HEK293 (cell line): ENCODE measurements around the gene KRTAP3-1.
"Not testable (repeated sequence)": the region's sequence is repeated elsewhere in the genome, so short reads cannot be mapped to it uniquely, and the experiment has no call there.

Source experiments
- CTCF ChIA-PET: fragments of 350-600 bp; formaldehyde crosslinking; extraction: SDS; loops from one replicate; lab custom pipeline; 2021; ENCODE audit warnings: antibody characterized with exemption; lab: Yijun Ruan, JAX
- POLR2A ChIA-PET: fragments of 300-600 bp; formaldehyde crosslinking; extraction: SDS; loops from one replicate; lab custom pipeline; 2020; ENCODE audit warnings: antibody characterized with exemption, inconsistent platforms; lab: Yijun Ruan, JAX
- H3K27ac ChIP-seq: fragments of 200-500 bp; sonication (Bioruptor generic); 2 replicates; pipeline ENCODE4 v1.5.1; 2014; ENCODE audit warnings: low read depth, low read length, control low read depth, inconsistent platforms; ENCODE audit errors: extremely low read depth
- H3K36me3 ChIP-seq, 2 experiments: fragments of 200-500 bp in 1 of 2; sonication (Bioruptor generic) in 1 of 2; 1 replicate in 1 of 2; 2 replicates in 1 of 2; pipeline ENCODE4 v1.5.1; 2014 to 2017; ENCODE audit warnings: inconsistent platforms in 2 of 2, low read length in 2 of 2; ENCODE audit not compliant: control insufficient read depth in 2 of 2, insufficient read depth in 1 of 2
- H3K4me1 ChIP-seq: fragments of 200-500 bp; sonication (Bioruptor generic); 2 replicates; pipeline ENCODE4 v1.5.1; 2014; ENCODE audit warnings: mild to moderate bottlenecking, low read length, inconsistent platforms; ENCODE audit not compliant: control insufficient read depth, insufficient read depth
- H3K4me3 ChIP-seq: 2 replicates; pipeline ENCODE4 v1.5.1; 2011; ENCODE audit warnings: low read depth, mild to moderate bottlenecking, control low read depth, low read length, moderate library complexity
- H3K9me3 ChIP-seq: fragments of 200-500 bp; sonication (Bioruptor generic); 2 replicates; pipeline ENCODE4 v1.5.1; 2014; ENCODE audit warnings: low read depth, low read length, inconsistent platforms; ENCODE audit not compliant: control insufficient read depth, insufficient read depth
- OVOL3 ChIP-seq: fragments of 450-650 bp; formaldehyde crosslinking; IDR thresholded peaks from 2 replicates; pipeline ENCODE4 v1.5.1; 2016; ENCODE audit warnings: missing biosample characterization, missing genetic modification characterization
- ZBTB8A ChIP-seq: fragments of 450-650 bp; formaldehyde crosslinking; IDR thresholded peaks from 2 replicates; pipeline ENCODE4 v1.5.1; 2016; ENCODE audit warnings: missing biosample characterization, missing genetic modification characterization
- ZIC2 ChIP-seq: fragments of 450-650 bp; formaldehyde crosslinking; IDR thresholded peaks from 2 replicates; pipeline ENCODE4 v1.5.1; 2016; ENCODE audit warnings: missing biosample characterization, missing genetic modification characterization
- ZNF2 ChIP-seq: fragments of 450-650 bp; formaldehyde crosslinking; IDR thresholded peaks from 2 replicates; pipeline ENCODE4 v1.5.1; 2016; ENCODE audit warnings: missing biosample characterization, missing genetic modification characterization
- ZNF335 ChIP-seq: fragments of 450-650 bp; formaldehyde crosslinking; conservative IDR thresholded peaks from 2 replicates; pipeline ENCODE4 v1.5.1; 2016; ENCODE audit warnings: missing biosample characterization, missing genetic modification characterization
- ZNF350 ChIP-seq: fragments of 450-650 bp; formaldehyde crosslinking; IDR thresholded peaks from 2 replicates; pipeline ENCODE4 v1.5.0; 2017; ENCODE audit warnings: missing biosample characterization, mild to moderate bottlenecking, missing genetic modification characterization
- ZNF391 ChIP-seq: fragments of 450-650 bp; formaldehyde crosslinking; IDR thresholded peaks from 2 replicates; pipeline ENCODE4 v1.5.1; 2016; ENCODE audit warnings: low read depth, missing biosample characterization, missing genetic modification characterization, borderline replicate concordance
- ZNF394 ChIP-seq: fragments of 450-650 bp; formaldehyde crosslinking; IDR thresholded peaks from 2 replicates; pipeline ENCODE4 v1.5.1; 2016; ENCODE audit warnings: missing biosample characterization, missing genetic modification characterization, mild to moderate bottlenecking, moderate library complexity, borderline replicate concordance
- ZNF501 ChIP-seq: fragments of 450-650 bp; formaldehyde crosslinking; IDR thresholded peaks from 2 replicates; pipeline ENCODE4 v1.5.1; 2016; ENCODE audit warnings: missing biosample characterization, missing genetic modification characterization
- ZNF510 ChIP-seq: fragments of 450-650 bp; formaldehyde crosslinking; IDR thresholded peaks from 2 replicates; pipeline ENCODE4 v1.5.1; 2018; ENCODE audit warnings: mild to moderate bottlenecking, missing genetic modification characterization, missing biosample characterization; ENCODE audit not compliant: insufficient replicate concordance
- ZNF530 ChIP-seq: fragments of 450-650 bp; formaldehyde crosslinking; IDR thresholded peaks from 2 replicates; pipeline ENCODE4 v1.5.1; 2016; ENCODE audit warnings: low read depth, missing biosample characterization, missing genetic modification characterization
- ZNF555 ChIP-seq: fragments of 450-650 bp; formaldehyde crosslinking; conservative IDR thresholded peaks from 2 replicates; pipeline ENCODE4 v1.5.1; 2017; ENCODE audit warnings: missing biosample characterization, mild to moderate bottlenecking, missing genetic modification characterization, inconsistent platforms
- ZNF776 ChIP-seq: fragments of 450-650 bp; formaldehyde crosslinking; IDR thresholded peaks from 2 replicates; pipeline ENCODE4 v1.5.0; 2017; ENCODE audit warnings: missing biosample characterization, missing genetic modification characterization, borderline replicate concordance
- ZNF837 ChIP-seq: fragments of 450-650 bp; formaldehyde crosslinking; IDR thresholded peaks from 2 replicates; pipeline ENCODE4 v1.5.1; 2016; ENCODE audit warnings: missing biosample characterization, missing genetic modification characterization
- ZXDB ChIP-seq: fragments of 450-650 bp; formaldehyde crosslinking; IDR thresholded peaks from 2 replicates; pipeline ENCODE4 v1.5.1; 2016; ENCODE audit warnings: missing biosample characterization, missing genetic modification characterization
- TF ChIP-seq, protein P1 (sequence below): fragments of 450-650 bp; formaldehyde crosslinking; IDR thresholded peaks from 2 replicates; pipeline ENCODE4 v1.5.1; 2016; ENCODE audit warnings: missing biosample characterization, missing genetic modification characterization
- TF ChIP-seq, protein P2 (sequence below): fragments of 450-650 bp; formaldehyde crosslinking; IDR thresholded peaks from 2 replicates; pipeline ENCODE4 v1.5.1; 2016; ENCODE audit warnings: missing biosample characterization, missing genetic modification characterization

The KRTAP3-1 gene

DNA sequence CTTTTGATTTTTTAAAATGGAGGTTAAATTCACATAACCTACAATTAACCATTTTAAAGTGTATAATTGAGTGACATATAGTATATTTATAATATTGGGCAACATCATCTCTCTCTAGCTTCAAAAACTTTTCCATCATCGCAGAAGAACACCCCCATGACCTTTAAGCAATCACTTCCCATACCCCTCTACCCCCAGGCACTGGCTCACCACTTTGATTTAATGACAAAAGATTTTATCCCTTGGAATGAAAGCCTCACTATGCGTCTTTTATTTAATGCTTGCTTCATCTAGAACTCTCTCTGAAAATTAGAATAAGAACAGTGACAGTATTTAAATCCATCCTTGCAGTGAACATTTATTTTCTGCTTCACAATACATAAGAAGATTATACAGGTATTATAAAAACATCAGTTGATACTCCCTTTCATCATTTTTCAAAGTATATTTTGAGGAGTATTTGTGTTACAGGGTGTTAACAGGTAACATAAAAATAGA, 29.0 kb upstream of the KRTAP3-1 start (continued):
- TF ChIP-seq ZBTB8A (no peak), ZIC2 (tag by site-specific recombination) (no peak), ZNF776 (tag by site-specific recombination) (no peak), ZNF837 (tag by site-specific recombination) (no peak), ZXDB (tag by site-specific recombination) (no peak), ZNF530 (tag by site-specific recombination) (no peak), ZNF391 (tag by site-specific recombination) (no peak), ZNF335 (tag by site-specific recombination) (no peak), ZNF2 (tag by site-specific recombination) (no peak), ZNF394 (no peak)
- TF ChIP-seq, protein P1, sequence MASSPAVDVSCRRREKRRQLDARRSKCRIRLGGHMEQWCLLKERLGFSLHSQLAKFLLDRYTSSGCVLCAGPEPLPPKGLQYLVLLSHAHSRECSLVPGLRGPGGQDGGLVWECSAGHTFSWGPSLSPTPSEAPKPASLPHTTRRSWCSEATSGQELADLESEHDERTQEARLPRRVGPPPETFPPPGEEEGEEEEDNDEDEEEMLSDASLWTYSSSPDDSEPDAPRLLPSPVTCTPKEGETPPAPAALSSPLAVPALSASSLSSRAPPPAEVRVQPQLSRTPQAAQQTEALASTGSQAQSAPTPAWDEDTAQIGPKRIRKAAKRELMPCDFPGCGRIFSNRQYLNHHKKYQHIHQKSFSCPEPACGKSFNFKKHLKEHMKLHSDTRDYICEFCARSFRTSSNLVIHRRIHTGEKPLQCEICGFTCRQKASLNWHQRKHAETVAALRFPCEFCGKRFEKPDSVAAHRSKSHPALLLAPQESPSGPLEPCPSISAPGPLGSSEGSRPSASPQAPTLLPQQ (tag by site-specific recombination) = no peak
- TF ChIP-seq, all 188 proteins: peak for 0

DNA sequence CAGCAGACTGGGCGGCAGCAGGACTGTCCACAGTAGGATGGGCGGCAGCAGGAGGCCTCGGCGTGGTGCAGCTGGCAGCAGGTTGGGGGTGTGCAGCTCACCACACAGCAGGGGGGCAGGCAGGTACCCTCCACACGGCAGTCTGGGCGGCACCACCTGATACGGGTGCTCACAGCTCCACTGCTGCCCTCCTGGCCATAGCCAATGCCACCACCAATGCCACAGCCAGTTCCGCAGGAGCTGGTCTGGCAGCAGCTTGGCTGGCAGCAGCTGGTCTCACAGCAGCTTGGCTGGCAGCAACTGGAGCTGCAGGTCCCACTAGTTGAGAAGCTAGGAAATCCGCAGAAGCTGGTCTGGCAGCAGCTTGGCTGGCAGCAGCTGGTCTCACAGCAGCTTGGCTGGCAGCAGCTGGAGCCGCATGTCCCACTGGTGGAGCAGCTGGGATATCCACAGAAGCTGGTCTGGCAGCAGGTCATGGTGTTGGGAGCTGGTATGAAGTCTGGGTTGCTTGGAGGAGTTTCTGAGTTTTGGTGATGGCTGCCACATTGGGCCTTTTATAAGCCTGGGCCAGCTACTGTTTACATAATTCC, 25.5 kb upstream of the KRTAP3-1 start, which contains the start of gene KRTAP1-3:
Gene KRTAP1-3, minus strand, starts transcription at position 529 of the 590 bp plus-strand sequence. Its CDS starts 53 bp downstream, at position 476.
- H3K4me3 ChIP-seq, H3K4me1 ChIP-seq, H3K36me3 ChIP-seq, CTCF ChIA-PET, POLR2A ChIA-PET, H3K9me3 ChIP-seq, H3K27ac ChIP-seq: not testable (repeated sequence)

DNA sequence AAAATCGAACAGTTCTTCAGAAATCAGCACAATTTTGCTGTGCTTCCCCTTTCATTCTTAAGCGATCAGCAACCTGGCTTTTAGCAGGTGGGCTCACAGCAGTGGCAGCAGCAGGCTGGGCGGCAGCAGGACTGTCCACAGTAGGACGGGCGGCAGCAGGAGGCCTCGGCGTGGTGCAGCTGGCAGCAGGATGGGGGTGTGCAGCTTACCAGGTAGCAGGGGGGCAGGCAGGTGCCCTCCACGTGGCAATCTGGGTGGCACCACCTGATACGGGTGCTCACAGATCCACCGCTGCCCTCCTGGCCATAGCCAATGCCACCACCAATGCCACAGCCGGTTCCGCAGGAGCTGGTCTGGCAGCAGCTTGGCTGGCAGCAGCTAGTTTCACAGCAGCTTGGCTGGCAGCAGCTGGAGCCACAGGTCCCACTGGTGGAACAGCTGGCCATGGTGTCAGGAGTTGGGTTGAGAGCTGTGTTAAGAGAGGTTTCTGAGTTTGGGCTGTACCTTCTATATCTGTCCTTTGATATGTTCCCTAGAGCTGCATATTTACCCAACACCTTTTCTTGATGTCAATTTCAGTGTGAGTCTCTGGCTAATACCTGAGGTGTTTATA, 20.8 kb upstream of the KRTAP3-1 start, which contains the start of gene KRTAP1-4:
Gene KRTAP1-4, minus strand, starts transcription at position 563 of the 613 bp plus-strand sequence. Its CDS starts 117 bp downstream, at position 446.
- no peak for TF ChIP-seq ZNF391 (tag by site-specific recombination)
- TF ChIP-seq OVOL3 (tag by site-specific recombination) = no peak
- TF ChIP-seq ZNF335 (tag by site-specific recombination) = no peak
- TF ChIP-seq, protein P2, sequence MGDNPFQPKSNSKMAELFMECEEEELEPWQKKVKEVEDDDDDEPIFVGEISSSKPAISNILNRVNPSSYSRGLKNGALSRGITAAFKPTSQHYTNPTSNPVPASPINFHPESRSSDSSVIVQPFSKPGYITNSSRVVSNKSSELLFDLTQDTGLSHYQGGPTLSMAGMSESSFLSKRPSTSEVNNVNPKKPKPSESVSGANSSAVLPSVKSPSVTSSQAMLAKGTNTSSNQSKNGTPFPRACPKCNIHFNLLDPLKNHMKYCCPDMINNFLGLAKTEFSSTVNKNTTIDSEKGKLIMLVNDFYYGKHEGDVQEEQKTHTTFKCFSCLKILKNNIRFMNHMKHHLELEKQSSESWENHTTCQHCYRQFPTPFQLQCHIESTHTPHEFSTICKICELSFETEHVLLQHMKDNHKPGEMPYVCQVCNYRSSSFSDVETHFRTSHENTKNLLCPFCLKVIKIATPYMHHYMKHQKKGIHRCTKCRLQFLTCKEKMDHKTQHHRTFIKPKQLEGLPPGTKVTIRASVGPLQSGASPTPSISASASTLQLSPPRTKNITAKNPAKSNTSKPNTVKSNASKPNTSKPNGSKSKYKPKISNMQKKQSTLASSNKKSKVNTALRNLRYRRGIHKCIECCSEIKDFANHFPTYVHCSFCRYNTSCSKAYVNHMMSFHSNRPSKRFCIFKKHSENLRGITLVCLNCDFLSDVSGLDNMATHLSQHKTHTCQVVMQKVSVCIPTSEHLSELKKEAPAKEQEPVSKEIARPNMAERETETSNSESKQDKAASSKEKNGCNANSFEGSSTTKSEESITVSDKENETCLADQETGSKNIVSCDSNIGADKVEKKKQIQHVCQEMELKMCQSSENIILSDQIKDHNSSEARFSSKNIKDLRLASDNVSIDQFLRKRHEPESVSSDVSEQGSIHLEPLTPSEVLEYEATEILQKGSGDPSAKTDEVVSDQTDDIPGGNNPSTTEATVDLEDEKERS (tag by site-specific recombination) = no peak
- no peak for TF ChIP-seq ZNF555 (tag by site-specific recombination)
- TF ChIP-seq ZNF510 (tag by site-specific recombination) = no peak
- no peak for TF ChIP-seq ZNF350 (tag by site-specific recombination)
- TF ChIP-seq ZNF501 (tag by site-specific recombination) = no peak
- CTCF ChIA-PET = interaction anchor here (0.5 to 1.4 kb wide), 4 partner anchors 9 to 633 kb away, joined by 3 to 4 read pairs (median 3); no protein-coding TSS in a partner anchor

More for the DNA sequence above, 20.8 kb upstream of the KRTAP3-1 start, which contains the start of gene KRTAP1-4:
- Histone ChIP-seq H3K4me3 (no peak within 1 kb of the TSS), H3K36me3 (no peaks in the 10 kb centered on the region), H3K4me1 (no peaks in the 10 kb centered on the region), H3K9me3 (no peaks in the 10 kb centered on the region), H3K27ac (no peak within 1 kb of the TSS)
- POLR2A ChIA-PET = no interaction called here
